Ovary (tissue), 9 donors: ENCODE results near the gene AK1. TPM values are rescaled to one million over a fixed set of nuclear protein-coding genes. Genes with fewer than 3 reads are reported as not detected.

Source experiments
- DNase-seq, 5 donors: peaks; one replicate each; pipeline ENCODE4 v3.0.0-alpha.2; 2019 to 2020
- H3K27ac ChIP-seq, 2 donors: fragments of 200-600 bp; one replicate each; pipeline versions ENCODE4 v1.5.1 to v1.8.0; 2019 to 2022
- H3K27me3 ChIP-seq: fragments of 200-600 bp; one replicate; pipeline ENCODE4 v1.8.0; 2022
- H3K36me3 ChIP-seq: fragments of 200-600 bp; sonication (generic); one replicate; pipeline ENCODE4 v1.5.1; 2019
- H3K4me1 ChIP-seq: one replicate; pipeline ENCODE4 v1.8.1; 2013; ENCODE audit warnings: mild to moderate bottlenecking, moderate library complexity; ENCODE audit not compliant: insufficient read depth
- H3K4me3 ChIP-seq: fragments of 200-600 bp; sonication (generic); one replicate; pipeline ENCODE4 v1.5.1; 2017
- H3K9me3 ChIP-seq, 2 donors: fragments of 200-600 bp in 1 of 2; sonication (generic) in 1 of 2; one replicate each; pipeline versions ENCODE4 v1.5.1 to v1.8.1; 2013 to 2019; ENCODE audit warnings: mild to moderate bottlenecking in 1 of 2, moderate library complexity in 1 of 2
- CTCF ChIP-seq, 3 donors: fragments of 450-650 bp in 2 of 3; fragments of 200-600 bp in 1 of 3; IDR thresholded peaks; one replicate each; pipeline versions ENCODE4 v1.5.1 to v1.8.0; 2016 to 2022; ENCODE audit warnings: antibody characterized with exemption in 3 of 3, mild to moderate bottlenecking in 1 of 3
- EP300 ChIP-seq: sonication (generic); formaldehyde crosslinking; IDR thresholded peaks from one replicate; pipeline ENCODE4 v1.6.1; 2017; ENCODE audit warnings: antibody characterized with exemption
- POLR2A ChIP-seq: fragments of 450-650 bp; IDR thresholded peaks from one replicate; pipeline ENCODE4 v1.6.1; 2017; ENCODE audit warnings: antibody characterized with exemption, mild to moderate bottlenecking, moderate library complexity
- WGBS, 3 donors: extraction: QIAGEN DNeasy Blood & Tissue Kit in 1 of 3; methylation state at CpG; one replicate each; pipeline versions ENCODE4 v1.1.5 to v1.1.7; 2013 to 2017; 5-methylcytosine and 5-hydroxymethylcytosine counted together
- intact Hi-C, 4 donors: fragments of 100-400 bp; cut with DNase I; formaldehyde crosslinking; loops; one replicate each; pipeline versions ENCODE4 v1.11.0 to v1.15.1; 2022 to 2023
- polyA plus RNA-seq, 2 donors: library from polyadenylated mRNA; stranded (reverse); fragments of 200-250 nt in 1 of 2; fragments of 350-450 nt in 1 of 2; fragmentation: Illumina TruSeq in 1 of 2; extraction: RNeasy Lipid Tissue Mini Kit (QIAGEN cat#74804) in 1 of 2; gene quantifications; one replicate each; pipeline ENCODE4 v1.2.3, GENCODE V29; 2013 to 2014
- total RNA-seq, 7 donors: library from RNA; depleted of rRNA in 2 of 7; stranded (reverse); fragments of >200 nt in 2 of 7; fragmentation: NEBNext Ultra II Directional in 3 of 7; extraction: Animal tissue kit (Norgen Biotek cat#: 25700) in 3 of 7; gene quantifications; one replicate each; pipeline versions ENCODE4 v1.1.0 to v1.2.4, GENCODE V29; 2016 to 2023
- donor health status: DM: no; HTN: no; CAD: no; lungs with moderate emphysema.
- donor health status: DM: no; HTN: no; CAD: no.
- donor health status: Bipolar disorder and iron deficiency.
- donor health status: DM: yes; HTN: yes; CAD: no.
- donor health status: DM: no; HTN: no; CAD: no.
- donor health status: DM: yes; HTN: yes; CAD: no.

The AK1 gene
- total and polyA plus RNA-seq, 9 donors: 30.9 to 174 (median 119) TPM

- intact Hi-C loops: no loop called here
- Histone ChIP-seq H3K27ac (no peak overlapping the region), H3K27me3 (no peaks in the 10 kb centered on the region), H3K4me1 (peaks cover 16% of the 10 kb centered on the region), H3K36me3 (no peaks in the 10 kb centered on the region), H3K4me3 (no peak overlapping the region), H3K9me3 (no peaks in the 10 kb centered on the region)
- no peak for DNase-seq
- TF ChIP-seq EP300 (no peak), CTCF (IDR thresholded peaks at IDR 0.05) (no peak), POLR2A (no peak)
- 76 to 82% (median 81%) methylated on average over 6 of the region's 6 CpGs for WGBS, 3 donors
These were observed 15.4 kb upstream of the AK1 start for GRCh38 chr9:127892831-127893230.

- Histone ChIP-seq H3K9me3 (no peaks in the 10 kb centered on the region), H3K36me3 (no peaks in the 10 kb centered on the region), H3K27ac (no peak overlapping the region), H3K4me1 (no peaks in the 10 kb centered on the region), H3K27me3 (no peaks in the 10 kb centered on the region), H3K4me3 (no peak overlapping the region)
- no peak for DNase-seq
- no peak for TF ChIP-seq CTCF (IDR thresholded peaks at IDR 0.05)
- TF ChIP-seq EP300: no peak
- intact Hi-C loops: no loop called here
- WGBS, 3 donors: 88 to 92% (median 91%) methylated on average over 3 of the region's 3 CpGs
These were observed 12.6 kb upstream of the AK1 start for GRCh38 chr9:127890053-127890452.

- no peaks in the 10 kb centered on the region for H3K4me1 ChIP-seq
- H3K27me3 ChIP-seq: no peaks in the 10 kb centered on the region
- H3K27ac ChIP-seq: no peak overlapping the region
- no peak for DNase-seq
- intact Hi-C loops: no loop called here
- no peaks in the 10 kb centered on the region for H3K9me3 ChIP-seq
- no peak for TF ChIP-seq POLR2A
- no peak for TF ChIP-seq EP300
- TF ChIP-seq CTCF (IDR thresholded peaks at IDR 0.05): no peak
- H3K36me3 ChIP-seq: no peaks in the 10 kb centered on the region
- WGBS, 3 donors: 72 to 92% (median 79%) methylated on average over 2 of the region's 2 CpGs
- no peak overlapping the region for H3K4me3 ChIP-seq
These were observed 10.3 kb upstream of the AK1 start for GRCh38 chr9:127887792-127888191.

GRCh38 chr9:127886401-127886972 is 9.0 kb upstream of the AK1 start:
- Histone ChIP-seq H3K27ac (no peak overlapping the region), H3K9me3 (no peaks in the 10 kb centered on the region), H3K4me3 (no peak overlapping the region), H3K36me3 (no peaks in the 10 kb centered on the region), H3K27me3 (no peaks in the 10 kb centered on the region), H3K4me1 (no peaks in the 10 kb centered on the region)
- TF ChIP-seq CTCF (IDR thresholded peaks at IDR 0.05) (no peak), EP300 (no peak), POLR2A (no peak)
- WGBS, 3 donors: 90 to 94% (median 92%) methylated on average over 16 to 18 of the region's 18 CpGs
- peak in 4 of 5 donors; percentile 15 to 37 (median 28) for DNase-seq
- intact Hi-C loops: no loop called here
